Body of pancreas (tissue), 4 donors: ENCODE results near the gene HOXD8.

Source experiments
- CTCF ChIP-seq, 7 experiments: fragments of 450-650 bp in 4 of 7; fragments of 200-600 bp in 3 of 7; sonication (generic) in 3 of 7; IDR thresholded peaks; one replicate each; pipeline ENCODE4 v1.5.1; 2016 to 2019; ENCODE audit warnings: antibody characterized with exemption in 7 of 7
- POLR2A ChIP-seq, 3 donors: fragments of 450-650 bp; IDR thresholded peaks; one replicate each; pipeline ENCODE4 v1.6.1; 2016; ENCODE audit warnings: antibody characterized with exemption in 3 of 3, mild to moderate bottlenecking in 2 of 3

DNA sequence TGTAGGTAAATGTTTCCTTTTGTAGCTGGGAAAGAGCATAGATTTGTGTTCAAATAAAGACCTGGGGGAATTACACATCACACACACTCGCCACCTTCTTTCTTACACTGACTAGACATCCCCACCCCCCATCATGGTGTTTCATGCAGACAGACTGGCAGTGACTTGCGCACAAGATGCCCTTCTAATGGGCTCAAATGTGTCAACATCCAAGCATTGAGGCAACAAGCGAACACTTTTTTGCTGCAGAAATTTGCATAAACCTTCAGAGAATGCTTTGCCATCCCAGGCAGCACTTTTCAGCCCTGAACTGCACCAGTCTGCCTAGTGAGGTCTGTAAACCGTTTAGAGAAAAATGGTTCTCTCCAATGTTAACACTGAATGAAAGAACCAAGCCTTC, 4.5 kb downstream of the HOXD8 start:
- TF ChIP-seq CTCF (IDR thresholded peaks at IDR 0.05): no peak
- no peak for TF ChIP-seq POLR2A (IDR thresholded peaks at IDR 0.05)
